ENCODE results near the gene TMEM132E. TPM values are rescaled to one million over a fixed set of nuclear protein-coding genes. Genes with fewer than 3 reads are reported as not detected.

The TMEM132E gene
- total and polyA plus RNA-seq, 2 of the 8 experiments (the other 6 are each of a cell fraction or from before 2014, with no cell fraction given) = 0.45 to 0.60 TPM

- CTCF ChIA-PET (ENCODE audit: partially characterized antibody) = interaction anchor here (0.6 to 3.6 kb wide), 15 partner anchors 8 to 99 kb away, joined by 3 to 10 read pairs (median 4); no protein-coding TSS in a partner anchor
- WGBS, 2 experiments (ENCODE audit: extremely low coverage in 1 of 2, insufficient coverage in 1 of 2, insufficient read length in 1 of 2, insufficient replicate concordance in 2 of 2, low coverage in 1 of 2, low lambda C conversion rate in 2 of 2, missing lambda C conversion rate in 1 of 2) = 79% methylated on average over 3 of the region's 3 CpGs; no CpG with 5 or more reads in 1 of the 2 experiments
- Histone ChIP-seq H2AK5ac (ENCODE audit: low read depth, low read length) (no peak overlapping the region), H3K79me1 (ENCODE audit: low read depth, low read length) (no peaks in the 10 kb centered on the region), H4K5ac (ENCODE audit: insufficient read length, low read depth, low read length) (no peak overlapping the region), H3K4me3 (ENCODE audit: extremely low read depth in 1 of 4, insufficient read depth in 2 of 4, low read depth in 3 of 4, low read length in 4 of 4) (no peak overlapping the region), H4K20me1 (replicated peaks in 1 of 2; ENCODE audit: control insufficient read depth in 1 of 2, insufficient read depth in 2 of 2, low read length in 2 of 2) (peaks cover 11 to 27% of the 10 kb centered on the region in 2 experiments), H3K14ac (ENCODE audit: insufficient read length) (no peak overlapping the region), H3K9me3 (ENCODE audit: insufficient read depth in 2 of 2, low read depth in 1 of 2, low read length in 1 of 2) (no peaks in the 10 kb centered on the region), H3K27me3 (replicated peaks in 1 of 4; ENCODE audit: control insufficient read depth in 3 of 4, extremely low read depth in 1 of 4, insufficient read depth in 3 of 4, low read length in 3 of 4) (peaks cover 55 to 91% (median 77%) of the 10 kb centered on the region in 4 experiments), H2BK120ac (replicated peaks; ENCODE audit: low read depth, low read length) (no peak overlapping the region), H2BK12ac (ENCODE audit: low read depth, low read length) (no peak overlapping the region), H3K4ac (replicated peaks; ENCODE audit: insufficient read length, low read depth, low read length) (no peak overlapping the region), H3K23ac (ENCODE audit: insufficient read length) (no peak overlapping the region), H2BK20ac (ENCODE audit: low read length) (no peak overlapping the region), H3K36me3 (ENCODE audit: control insufficient read depth in 2 of 4, insufficient read depth in 4 of 4, low read length in 3 of 4) (no peaks in the 10 kb centered on the region), H3K18ac (ENCODE audit: extremely low read depth, low read length) (no peak overlapping the region), H3K56ac (replicated peaks; ENCODE audit: insufficient read length, low read depth, low read length) (no peak overlapping the region), H3K23me2 (ENCODE audit: low read depth, low read length) (peaks cover 2% of the 10 kb centered on the region; the same call in 1 of the 2 replicates), H2BK15ac (ENCODE audit: low read length) (no peak overlapping the region), H3K4me1 (replicated peaks in 1 of 4; ENCODE audit: control insufficient read depth in 3 of 4, insufficient read depth in 4 of 4, low read length in 3 of 4) (peaks cover 0 to 7% (median 2%) of the 10 kb centered on the region in 4 experiments; a peak in 4 of 7 replicates), H3K9ac (replicated peaks in 1 of 4; ENCODE audit: extremely low read depth in 1 of 4, low read depth in 3 of 4, low read length in 3 of 4) (no peak overlapping the region), H3K79me2 (ENCODE audit: control insufficient read depth in 1 of 2, insufficient read depth in 2 of 2, low read length in 2 of 2) (no peaks in the 10 kb centered on the region), H3K27ac (ENCODE audit: low read depth, low read length) (no peak overlapping the region), H2AFZ (ENCODE audit: low read length) (no peak overlapping the region), H3K4me2 (ENCODE audit: insufficient read depth in 1 of 2, low read depth in 2 of 2, low read length in 2 of 2) (no peak overlapping the region), H4K8ac (ENCODE audit: extremely low read depth, insufficient read depth, low read length) (no peak overlapping the region), H2BK5ac (ENCODE audit: low read depth, low read length) (no peak overlapping the region), H4K91ac (replicated peaks; ENCODE audit: insufficient read length, low read length) (no peak overlapping the region)
- no peak for TF ChIP-seq EZH2 (IDR thresholded peaks at IDR 0.05; ENCODE audit: low read depth, low read length, severe bottlenecking)
- POLR2A ChIA-PET (ENCODE audit: partially characterized antibody) = interaction anchor here (0.7 kb wide), 1 partner anchor 124 kb away, joined by 3 read pairs; no protein-coding TSS in a partner anchor
- no peak for DNase-seq (ENCODE audit: low read depth in 1 of 2, low spot score in 2 of 2)
- FAIRE-seq = no peak
These were observed 7.0 kb downstream of the TMEM132E start for GRCh38 chr17:34586346-34586846.

Data from H1 (cell line).